Activated T-cell treated with anti-CD3 and anti-CD28 coated beads, Interleukin-2, amount 50 U/mL, for 24 hours (primary cell): ENCODE data around the gene NSD2.

Experiments
- DNase-seq: peaks from one replicate; pipeline ENCODE4 v3.0.0-alpha.2; 2020
- H3K27ac Mint-ChIP-seq: 2 replicates; pipeline ENCODE4 v1.8.0; 2020; ENCODE audit warnings: mild to moderate bottlenecking, mixed read lengths
- H3K27me3 Mint-ChIP-seq: 2 replicates; pipeline ENCODE4 v1.8.0; 2020; ENCODE audit warnings: mixed read lengths
- H3K36me3 Mint-ChIP-seq: 2 replicates; pipeline ENCODE4 v1.8.0; 2020; ENCODE audit warnings: low read depth, mixed read lengths
- H3K4me1 Mint-ChIP-seq: 2 replicates; pipeline ENCODE4 v1.8.0; 2020; ENCODE audit warnings: low read depth, mixed read lengths
- H3K4me3 Mint-ChIP-seq: 2 replicates; pipeline ENCODE4 v1.8.0; 2020; ENCODE audit warnings: mild to moderate bottlenecking, moderate library complexity, mixed read lengths
- H3K9me3 Mint-ChIP-seq: 2 replicates; pipeline ENCODE4 v1.8.0; 2020; ENCODE audit warnings: mixed read lengths

NSD2 gene

GRCh38 chr4:1962980-1963379 lies 91.8 kb downstream of the NSD2 start:
- Mint-ChIP-seq H3K27ac (no peak overlapping the region), H3K4me1 (peaks cover 22% of the 10 kb centered on the region), H3K36me3 (peaks cover 94% of the 10 kb centered on the region), H3K4me3 (no peak overlapping the region), H3K9me3 (peaks cover 2% of the 10 kb centered on the region), H3K27me3 (no peaks in the 10 kb centered on the region)
- DNase-seq = no peak

- Mint-ChIP-seq H3K4me1 (peaks cover 22% of the 10 kb centered on the region), H3K36me3 (peaks cover 94% of the 10 kb centered on the region), H3K27me3 (no peaks in the 10 kb centered on the region), H3K27ac (no peak overlapping the region), H3K9me3 (peaks cover 2% of the 10 kb centered on the region), H3K4me3 (no peak overlapping the region)
- no peak for DNase-seq
Measured at GRCh38 chr4:1964443-1964842, 93.2 kb downstream of the NSD2 start.

DNA sequence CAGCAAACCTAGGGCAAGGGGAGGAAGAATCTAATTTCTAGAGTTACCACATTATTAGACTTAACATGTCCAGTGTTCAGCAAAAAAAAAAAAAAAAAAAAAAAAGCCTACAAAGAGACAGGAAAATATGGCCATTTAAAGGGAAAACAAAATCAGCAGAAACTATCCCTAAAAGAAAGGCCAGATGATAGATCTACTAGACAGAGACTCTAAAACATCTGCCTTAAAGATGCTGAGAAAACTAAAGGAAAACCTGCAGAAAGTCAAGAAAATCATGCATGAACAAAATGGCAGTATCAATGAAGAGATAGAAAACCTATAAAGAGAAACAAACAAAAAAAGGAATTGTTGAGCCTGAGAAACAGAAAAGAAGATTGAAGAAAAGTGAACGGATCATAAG lies 93.8 kb downstream of the NSD2 start:
- Mint-ChIP-seq H3K9me3 (peaks cover 2% of the 10 kb centered on the region), H3K4me3 (no peak overlapping the region), H3K27ac (peak overlapping the region; percentile 28), H3K27me3 (no peaks in the 10 kb centered on the region), H3K4me1 (peaks cover 22% of the 10 kb centered on the region), H3K36me3 (peaks cover 94% of the 10 kb centered on the region)
- DNase-seq = no peak

- DNase-seq = no peak
- Mint-ChIP-seq H3K27ac (peak overlapping the region; percentile 29), H3K9me3 (peaks cover 2% of the 10 kb centered on the region), H3K36me3 (peaks cover 94% of the 10 kb centered on the region), H3K27me3 (no peaks in the 10 kb centered on the region), H3K4me1 (peaks cover 22% of the 10 kb centered on the region), H3K4me3 (no peak overlapping the region)
Measured at GRCh38 chr4:1967512-1968149, 96.4 kb downstream of the NSD2 start.

GRCh38 chr4:1968686-1969295 lies 97.6 kb downstream of the NSD2 start:
- Mint-ChIP-seq H3K27ac (peak overlapping the region; percentile 1), H3K9me3 (peaks cover 2% of the 10 kb centered on the region), H3K36me3 (peaks cover 94% of the 10 kb centered on the region), H3K4me3 (no peak overlapping the region), H3K4me1 (peaks cover 22% of the 10 kb centered on the region), H3K27me3 (no peaks in the 10 kb centered on the region)
- DNase-seq = no peak

- Mint-ChIP-seq H3K4me3 (no peak overlapping the region), H3K27me3 (no peaks in the 10 kb centered on the region), H3K4me1 (peaks cover 16% of the 10 kb centered on the region), H3K27ac (peak overlapping the region; percentile 1), H3K36me3 (peaks cover 94% of the 10 kb centered on the region), H3K9me3 (peaks cover 1% of the 10 kb centered on the region)
- no peak for DNase-seq
Measured at GRCh38 chr4:1969928-1970723, 98.9 kb downstream of the NSD2 start.

GRCh38 chr4:1970926-1971325 lies 99.7 kb downstream of the NSD2 start:
- no peak for DNase-seq
- H3K27me3 Mint-ChIP-seq = no peaks in the 10 kb centered on the region
- no peak overlapping the region for H3K4me3 Mint-ChIP-seq
- H3K27ac Mint-ChIP-seq = no peak overlapping the region
- peaks cover 94% of the 10 kb centered on the region for H3K36me3 Mint-ChIP-seq
- peaks cover 11% of the 10 kb centered on the region for H3K4me1 Mint-ChIP-seq
- no peaks in the 10 kb centered on the region for H3K9me3 Mint-ChIP-seq

- Mint-ChIP-seq H3K4me3 (no peak overlapping the region), H3K27me3 (no peaks in the 10 kb centered on the region), H3K27ac (peak overlapping the region; percentile 39), H3K36me3 (peaks cover 97% of the 10 kb centered on the region), H3K4me1 (peaks cover 8% of the 10 kb centered on the region), H3K9me3 (no peaks in the 10 kb centered on the region)
- DNase-seq = no peak
Measured at GRCh38 chr4:1971456-1972200, 100.4 kb downstream of the NSD2 start.

DNA sequence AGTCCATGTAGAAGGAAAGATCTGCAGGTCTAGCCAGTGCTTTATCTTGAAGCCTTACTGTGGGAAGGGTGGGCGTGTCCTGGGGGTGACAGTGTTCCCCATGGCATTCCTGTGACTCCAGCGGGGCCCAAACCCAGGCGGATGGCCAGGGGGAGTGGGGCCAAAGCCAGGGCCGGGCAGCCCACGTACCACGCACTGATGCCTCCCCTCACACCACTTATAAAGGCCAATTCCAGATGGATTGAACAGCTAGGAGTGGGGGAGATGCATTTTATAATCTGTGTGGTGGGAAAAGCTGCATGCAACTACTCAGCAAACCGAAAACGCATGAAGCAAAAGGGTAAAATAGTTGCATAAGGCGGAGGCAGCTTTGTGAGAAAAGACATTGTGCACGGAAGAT lies 101.2 kb downstream of the NSD2 start:
- Mint-ChIP-seq H3K36me3 (peaks cover 100% of the 10 kb centered on the region), H3K4me3 (no peak overlapping the region), H3K27ac (no peak overlapping the region), H3K4me1 (peaks cover 3% of the 10 kb centered on the region), H3K9me3 (no peaks in the 10 kb centered on the region), H3K27me3 (no peaks in the 10 kb centered on the region)
- DNase-seq = no peak

GRCh38 chr4:1973218-1973617 lies 102.0 kb downstream of the NSD2 start:
- Mint-ChIP-seq H3K36me3 (peaks cover 100% of the 10 kb centered on the region), H3K4me1 (no peaks in the 10 kb centered on the region), H3K9me3 (no peaks in the 10 kb centered on the region), H3K27me3 (no peaks in the 10 kb centered on the region), H3K4me3 (no peak overlapping the region), H3K27ac (peak overlapping the region; percentile 33)
- DNase-seq = no peak

DNA sequence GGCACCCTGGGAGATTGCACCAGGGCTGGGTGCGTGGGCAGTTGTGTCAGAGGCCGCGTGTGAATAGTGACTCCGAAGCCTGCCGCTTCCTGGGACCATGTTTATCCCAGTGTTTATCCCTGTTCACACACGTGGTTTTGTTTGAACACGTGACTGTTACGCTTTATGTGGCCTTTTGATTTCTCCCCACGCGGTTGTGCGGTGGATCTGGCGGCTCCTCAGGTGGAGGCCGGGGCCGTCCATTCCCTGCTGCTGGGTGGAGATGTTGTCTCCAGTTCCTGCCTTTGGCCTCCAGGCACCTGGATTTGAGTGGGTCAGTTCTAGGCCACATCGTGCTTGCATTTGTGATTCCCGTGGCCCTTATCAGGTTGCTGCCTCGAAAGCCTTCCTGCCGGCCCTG lies 102.5 kb downstream of the NSD2 start:
- no peaks in the 10 kb centered on the region for H3K4me1 Mint-ChIP-seq
- no peaks in the 10 kb centered on the region for H3K27me3 Mint-ChIP-seq
- peak; percentile 19 for DNase-seq
- H3K27ac Mint-ChIP-seq = no peak overlapping the region
- peaks cover 100% of the 10 kb centered on the region for H3K36me3 Mint-ChIP-seq
- H3K4me3 Mint-ChIP-seq = no peak overlapping the region
- no peaks in the 10 kb centered on the region for H3K9me3 Mint-ChIP-seq

- Mint-ChIP-seq H3K27ac (peak overlapping the region; percentile 44), H3K4me1 (no peaks in the 10 kb centered on the region), H3K27me3 (no peaks in the 10 kb centered on the region), H3K9me3 (no peaks in the 10 kb centered on the region), H3K4me3 (no peak overlapping the region), H3K36me3 (peaks cover 99% of the 10 kb centered on the region)
- peak; percentile 27 for DNase-seq
Measured at GRCh38 chr4:1974840-1975239, 103.6 kb downstream of the NSD2 start.

- H3K9me3 Mint-ChIP-seq = no peaks in the 10 kb centered on the region
- peaks cover 99% of the 10 kb centered on the region for H3K36me3 Mint-ChIP-seq
- no peaks in the 10 kb centered on the region for H3K4me1 Mint-ChIP-seq
- DNase-seq = peak; percentile 22
- peak overlapping the region; percentile 59 for H3K27ac Mint-ChIP-seq
- no peaks in the 10 kb centered on the region for H3K27me3 Mint-ChIP-seq
- no peak overlapping the region for H3K4me3 Mint-ChIP-seq
Measured at GRCh38 chr4:1975391-1975801, 104.2 kb downstream of the NSD2 start.

DNA sequence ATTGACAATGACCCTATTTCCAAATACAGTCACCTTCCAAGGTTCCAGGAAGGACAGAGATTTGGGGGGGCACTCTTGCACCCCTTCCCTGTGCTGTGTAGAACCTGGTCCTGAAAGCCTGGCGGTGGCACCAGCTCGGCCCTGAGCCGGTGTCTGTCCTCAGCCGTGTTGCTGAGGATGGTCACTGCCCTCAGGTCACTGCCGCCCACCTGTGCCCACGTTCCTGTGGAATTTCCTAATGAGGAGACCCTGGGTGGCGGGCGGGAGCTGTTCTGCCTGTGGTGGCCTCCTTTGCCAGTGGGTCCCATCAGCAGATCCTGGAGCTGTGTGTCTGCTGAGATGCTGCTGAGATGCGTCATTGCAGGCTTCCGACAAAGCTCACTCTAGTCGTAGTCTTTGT lies 104.7 kb downstream of the NSD2 start:
- peak overlapping the region; percentile 45 for H3K27ac Mint-ChIP-seq
- H3K4me1 Mint-ChIP-seq = no peaks in the 10 kb centered on the region
- peaks cover 99% of the 10 kb centered on the region for H3K36me3 Mint-ChIP-seq
- no peaks in the 10 kb centered on the region for H3K9me3 Mint-ChIP-seq
- H3K4me3 Mint-ChIP-seq = no peak overlapping the region
- DNase-seq = peak; percentile 19
- no peaks in the 10 kb centered on the region for H3K27me3 Mint-ChIP-seq
